Measurements from ENCODE around the gene PRKAR1A. TPM values are rescaled to one million over a fixed set of nuclear protein-coding genes. Genes with fewer than 3 reads are reported as not detected.

PRKAR1A gene
- total RNA-seq, 1 donor from 2014 or later = 268 TPM

DNA sequence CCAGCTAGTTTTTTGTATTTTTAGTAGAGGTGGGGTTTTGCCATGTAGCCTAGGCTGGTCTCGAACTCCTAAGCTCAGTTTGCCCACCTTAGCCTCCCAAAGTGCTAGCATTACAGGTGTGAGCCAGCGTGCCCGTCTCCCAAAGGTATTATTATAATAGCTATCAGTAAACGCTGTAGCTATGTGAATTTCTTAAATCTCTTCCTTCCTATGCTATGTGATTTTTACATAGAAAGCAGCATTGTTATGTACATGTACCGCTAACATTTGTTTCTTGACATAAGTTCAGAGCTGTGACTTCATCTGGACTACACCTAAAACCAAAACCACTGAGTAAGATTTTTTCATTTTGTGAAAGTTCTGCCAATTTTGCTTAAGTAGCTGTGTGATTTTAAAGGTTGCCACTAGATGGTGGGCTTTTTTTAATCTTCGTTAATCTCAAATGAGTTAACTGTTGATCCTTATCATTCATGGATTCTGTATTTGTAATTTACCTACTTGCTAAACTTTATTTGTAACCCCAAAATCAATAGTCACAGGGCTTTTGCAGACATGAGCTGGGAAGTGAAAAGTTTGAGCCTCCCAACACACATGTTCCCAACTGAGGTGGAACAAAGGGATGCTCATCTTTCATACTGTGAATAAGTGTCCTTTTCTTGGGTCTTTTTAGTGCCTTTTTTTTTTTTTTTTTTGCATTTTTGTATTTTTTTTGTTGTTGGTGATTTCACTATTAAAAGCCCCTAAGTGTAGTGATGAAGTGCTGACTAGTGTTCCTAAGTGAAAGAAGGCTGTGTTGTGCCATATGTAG lies 21.9 kb downstream of the PRKAR1A start:
- no peak for DNase-seq (ENCODE audit: low spot score in 2 of 2, unreplicated experiment in 2 of 2)
- peaks cover 32% of the 10 kb centered on the region for H3K36me3 Mint-ChIP-seq
- no peaks in the 10 kb centered on the region for H3K9me3 Mint-ChIP-seq
- H3K27me3 Mint-ChIP-seq (ENCODE audit: low read depth) = no peaks in the 10 kb centered on the region
- H3K4me3 Mint-ChIP-seq = no peak overlapping the region
- H3K4me1 Mint-ChIP-seq = no peaks in the 10 kb centered on the region
- TF ChIP-seq, protein P1, sequence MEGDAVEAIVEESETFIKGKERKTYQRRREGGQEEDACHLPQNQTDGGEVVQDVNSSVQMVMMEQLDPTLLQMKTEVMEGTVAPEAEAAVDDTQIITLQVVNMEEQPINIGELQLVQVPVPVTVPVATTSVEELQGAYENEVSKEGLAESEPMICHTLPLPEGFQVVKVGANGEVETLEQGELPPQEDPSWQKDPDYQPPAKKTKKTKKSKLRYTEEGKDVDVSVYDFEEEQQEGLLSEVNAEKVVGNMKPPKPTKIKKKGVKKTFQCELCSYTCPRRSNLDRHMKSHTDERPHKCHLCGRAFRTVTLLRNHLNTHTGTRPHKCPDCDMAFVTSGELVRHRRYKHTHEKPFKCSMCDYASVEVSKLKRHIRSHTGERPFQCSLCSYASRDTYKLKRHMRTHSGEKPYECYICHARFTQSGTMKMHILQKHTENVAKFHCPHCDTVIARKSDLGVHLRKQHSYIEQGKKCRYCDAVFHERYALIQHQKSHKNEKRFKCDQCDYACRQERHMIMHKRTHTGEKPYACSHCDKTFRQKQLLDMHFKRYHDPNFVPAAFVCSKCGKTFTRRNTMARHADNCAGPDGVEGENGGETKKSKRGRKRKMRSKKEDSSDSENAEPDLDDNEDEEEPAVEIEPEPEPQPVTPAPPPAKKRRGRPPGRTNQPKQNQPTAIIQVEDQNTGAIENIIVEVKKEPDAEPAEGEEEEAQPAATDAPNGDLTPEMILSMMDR (IDR thresholded peaks at IDR 0.05; ENCODE audit: unreplicated experiment) = peak; percentile 63
- H3K27ac Mint-ChIP-seq = no peak overlapping the region

GRCh38 chr17:68534695-68535088 lies 22.5 kb downstream of the PRKAR1A start:
- Mint-ChIP-seq H3K9me3 (no peaks in the 10 kb centered on the region), H3K4me1 (no peaks in the 10 kb centered on the region), H3K4me3 (no peak overlapping the region), H3K27me3 (ENCODE audit: low read depth) (no peaks in the 10 kb centered on the region), H3K27ac (no peak overlapping the region), H3K36me3 (peaks cover 30% of the 10 kb centered on the region)
- DNase-seq (ENCODE audit: low spot score in 2 of 2, unreplicated experiment in 2 of 2) = no peak
- TF ChIP-seq, protein P1 (IDR thresholded peaks at IDR 0.05; ENCODE audit: unreplicated experiment) = no peak

- H3K36me3 Mint-ChIP-seq = peaks cover 21% of the 10 kb centered on the region
- DNase-seq (ENCODE audit: low spot score in 2 of 2, unreplicated experiment in 2 of 2) = no peak
Measured at GRCh38 chr17:68535922-68536321, 23.7 kb downstream of the PRKAR1A start.

DNA sequence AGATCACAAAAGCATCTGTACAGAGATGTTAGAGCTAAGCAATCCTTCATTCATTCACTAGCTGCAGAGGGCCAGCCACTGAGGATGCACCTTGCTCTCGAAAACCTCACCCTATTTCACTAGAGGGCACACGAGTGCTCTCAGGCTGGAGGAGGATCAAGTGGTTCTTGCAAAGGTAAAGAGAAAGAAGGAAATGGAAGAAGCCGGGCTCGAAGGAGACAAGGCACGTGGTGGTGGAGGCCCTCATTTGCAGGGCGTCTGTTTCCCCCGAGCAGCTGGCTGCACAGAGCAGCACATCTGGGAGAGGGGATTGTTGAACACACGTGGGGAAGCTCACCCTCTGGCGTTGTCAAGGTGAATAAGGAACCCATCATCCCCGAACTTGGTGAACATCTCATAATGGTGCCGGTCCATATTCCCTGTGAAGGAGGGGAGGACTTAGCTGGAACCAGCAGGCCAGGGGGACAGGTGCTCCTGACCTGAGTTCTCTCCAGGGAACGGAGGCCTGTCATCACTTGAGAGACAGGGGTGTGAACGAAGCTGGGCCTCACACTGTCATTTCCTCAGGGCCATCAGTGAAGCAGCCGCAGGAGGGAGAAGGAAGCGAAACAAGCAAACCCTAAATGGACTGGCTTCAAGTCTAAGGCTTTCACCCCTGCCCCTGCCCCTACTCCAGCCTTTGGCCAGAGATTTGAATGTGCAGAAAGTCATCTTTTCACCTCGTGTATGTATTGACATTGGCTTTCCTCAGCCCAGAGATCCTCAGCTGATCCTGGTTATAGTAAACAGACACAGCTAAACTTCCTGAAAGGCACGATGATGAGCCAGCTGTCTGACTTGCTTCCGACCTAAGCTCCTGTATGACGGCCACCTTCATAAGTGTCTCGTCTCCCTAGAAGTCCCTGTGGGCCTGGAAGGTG lies 27.6 kb downstream of the PRKAR1A start:
- Mint-ChIP-seq H3K4me3 (no peak overlapping the region), H3K4me1 (no peaks in the 10 kb centered on the region), H3K27ac (no peak overlapping the region), H3K9me3 (no peaks in the 10 kb centered on the region), H3K36me3 (peaks cover 9% of the 10 kb centered on the region), H3K27me3 (ENCODE audit: low read depth) (no peaks in the 10 kb centered on the region)
- DNase-seq (ENCODE audit: low spot score in 2 of 2, unreplicated experiment in 2 of 2) = no peak
- TF ChIP-seq, protein P1 (IDR thresholded peaks at IDR 0.05; ENCODE audit: unreplicated experiment) = no peak

More at GRCh38 chr17:68535922-68536321, 23.7 kb downstream of the PRKAR1A start:
- Mint-ChIP-seq H3K27ac (no peak overlapping the region), H3K4me1 (no peaks in the 10 kb centered on the region), H3K4me3 (no peak overlapping the region), H3K9me3 (no peaks in the 10 kb centered on the region), H3K27me3 (ENCODE audit: low read depth) (no peaks in the 10 kb centered on the region)
- TF ChIP-seq, protein P1 (IDR thresholded peaks at IDR 0.05; ENCODE audit: unreplicated experiment) = no peak

GRCh38 chr17:68540981-68541380 lies 28.8 kb downstream of the PRKAR1A start:
- H3K36me3 Mint-ChIP-seq = peaks cover 2% of the 10 kb centered on the region
- DNase-seq (ENCODE audit: low spot score in 2 of 2, unreplicated experiment in 2 of 2) = no peak
- H3K9me3 Mint-ChIP-seq = no peaks in the 10 kb centered on the region
- no peaks in the 10 kb centered on the region for H3K27me3 Mint-ChIP-seq (ENCODE audit: low read depth)
- no peak overlapping the region for H3K27ac Mint-ChIP-seq
- no peak overlapping the region for H3K4me3 Mint-ChIP-seq
- H3K4me1 Mint-ChIP-seq = no peaks in the 10 kb centered on the region
- TF ChIP-seq, protein P1 (IDR thresholded peaks at IDR 0.05; ENCODE audit: unreplicated experiment) = no peak
